GM12891 (cell line): ENCODE results near the gene LOXL3.

Source experiments
- DNase-seq: peaks from one replicate; pipeline ENCODE4 v3.0.0; 2011; ENCODE audit warnings: low spot score; ENCODE audit not compliant: insufficient read length
- FAIRE-seq: peaks from 2 replicates; lab custom pipeline; 2011; peaks lifted over from hg19 to GRCh38; lab: Jason Lieb, UNC
- PAX5 ChIP-seq: IDR thresholded peaks from 2 replicates; pipeline ENCODE4 v1.6.1; 2011; ENCODE audit warnings: low read length, moderate library complexity, mild to moderate bottlenecking; ENCODE audit not compliant: insufficient read depth, severe bottlenecking
- POLR2A ChIP-seq: IDR thresholded peaks from 2 replicates; pipeline ENCODE4 v1.6.1; 2011; ENCODE audit warnings: low read depth, low read length, control low read depth
- POLR2AphosphoS5 ChIP-seq: IDR thresholded peaks from 2 replicates; pipeline ENCODE4 v1.6.1; 2011; ENCODE audit warnings: low read depth, low read length, control low read depth
- POU2F2 ChIP-seq: IDR thresholded peaks from 2 replicates; pipeline ENCODE4 v1.6.1; 2011; ENCODE audit warnings: low read depth, mild to moderate bottlenecking, control low read depth, low read length, moderate library complexity
- SPI1 ChIP-seq: IDR thresholded peaks from 2 replicates; pipeline ENCODE4 v1.6.1; 2011; ENCODE audit warnings: low read depth, low read length, control low read depth
- TAF1 ChIP-seq: IDR thresholded peaks from 2 replicates; pipeline ENCODE4 v1.6.1; 2011; ENCODE audit warnings: low read depth, low read length, control low read depth

LOXL3 gene

DNA sequence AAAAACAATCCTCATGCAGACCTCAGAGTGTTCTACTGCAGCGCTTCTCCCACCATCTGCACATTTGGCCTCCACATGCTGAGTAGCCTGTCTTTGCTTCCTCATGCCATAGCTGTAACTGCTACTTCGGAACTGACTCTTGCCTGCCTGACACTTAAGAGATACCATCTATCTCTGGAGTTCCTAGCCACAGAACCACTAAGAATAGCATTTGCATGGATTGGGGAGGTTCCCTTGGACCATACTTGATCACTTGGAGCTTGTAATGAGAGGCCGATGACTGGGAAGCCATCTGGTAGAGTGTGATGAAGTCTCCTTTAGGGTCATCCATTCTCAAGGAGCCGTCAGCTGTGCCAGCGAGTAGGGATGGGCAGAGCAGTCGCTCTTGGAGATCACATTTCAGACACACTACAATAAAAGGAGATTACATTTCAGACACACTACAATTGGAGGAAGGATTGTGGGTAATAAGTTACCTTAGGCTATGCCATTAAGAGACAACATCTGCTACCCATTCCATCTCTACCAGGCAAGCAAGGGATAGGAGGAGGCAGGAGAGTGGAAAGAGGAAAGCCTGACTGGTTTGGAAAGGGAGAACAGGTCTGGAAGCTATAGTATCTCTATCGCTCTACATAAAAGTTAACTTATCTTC, 22.6 kb upstream of the LOXL3 start:
- DNase-seq (no peak), FAIRE-seq (no peak)
- TF ChIP-seq POU2F2 = no peak

DNA sequence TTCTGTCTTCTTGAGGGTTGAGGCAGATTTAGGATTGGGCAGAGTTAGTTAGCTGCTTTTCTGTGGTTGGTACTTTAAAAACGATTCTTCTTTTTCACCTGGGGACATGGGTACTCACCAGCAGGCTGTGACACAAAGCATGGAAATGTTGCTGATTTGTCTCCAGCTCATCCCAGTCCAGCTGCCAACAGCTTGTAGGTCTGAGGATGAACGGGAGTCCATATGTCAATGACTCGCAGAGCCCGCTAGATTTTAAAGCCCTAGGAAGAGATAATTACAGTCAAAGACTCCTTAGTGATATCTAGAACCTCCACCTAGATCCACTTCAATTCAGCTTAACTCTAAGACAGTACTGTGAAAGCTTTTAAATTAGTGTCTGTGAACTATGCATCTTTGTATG, 21.6 kb upstream of the LOXL3 start:
- FAIRE-seq (no peak), DNase-seq (no peak)
- no peak for TF ChIP-seq SPI1
- no peak for TF ChIP-seq TAF1
- TF ChIP-seq POLR2AphosphoS5 = no peak
- TF ChIP-seq PAX5 = no peak
- no peak for TF ChIP-seq POU2F2
- TF ChIP-seq POLR2A = no peak

DNA sequence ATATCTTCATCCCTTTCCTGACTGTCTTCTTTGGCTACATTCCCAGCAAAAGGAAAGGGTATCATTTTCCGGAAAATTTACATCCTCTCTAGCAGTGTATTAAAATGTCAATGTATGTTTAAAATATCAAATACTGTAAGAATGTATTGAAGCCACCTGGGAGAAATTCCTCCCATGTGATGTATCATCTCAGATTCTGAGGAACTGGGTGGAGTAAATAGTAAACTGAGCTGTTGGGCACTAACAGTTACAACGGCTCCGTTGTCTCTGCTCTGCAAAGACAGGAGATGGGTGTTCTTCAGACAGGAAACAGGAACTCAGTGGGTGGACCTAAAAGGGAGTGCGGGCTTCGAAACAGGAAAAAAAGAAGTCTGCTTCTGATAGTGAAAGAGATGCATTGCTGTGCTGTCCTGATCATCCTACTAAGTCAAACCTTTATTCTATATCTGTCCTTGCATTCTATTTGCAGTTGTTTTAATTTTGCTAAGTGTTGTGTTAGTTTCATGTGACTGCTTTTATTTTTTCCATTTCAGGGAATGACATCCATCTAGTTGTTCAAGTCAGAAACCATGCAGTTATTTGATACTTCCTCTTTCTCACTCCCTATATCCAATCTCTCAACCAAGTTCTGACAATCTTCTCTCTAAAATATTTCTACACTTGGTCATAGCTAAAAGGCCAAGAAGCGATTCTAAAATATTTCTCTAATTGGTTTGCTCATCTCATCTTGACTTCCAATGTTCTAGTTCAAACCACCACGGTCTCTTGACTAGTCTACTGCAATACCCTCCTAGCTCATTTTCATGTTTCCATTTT, 20.2 kb upstream of the LOXL3 start:
- FAIRE-seq (peak; percentile 76), DNase-seq (no peak)
- TF ChIP-seq SPI1 (peak; percentile 75), POU2F2 (no peak), TAF1 (no peak), POLR2AphosphoS5 (no peak), PAX5 (no peak), POLR2A (no peak; the same call in 1 of the 2 replicates)

DNA sequence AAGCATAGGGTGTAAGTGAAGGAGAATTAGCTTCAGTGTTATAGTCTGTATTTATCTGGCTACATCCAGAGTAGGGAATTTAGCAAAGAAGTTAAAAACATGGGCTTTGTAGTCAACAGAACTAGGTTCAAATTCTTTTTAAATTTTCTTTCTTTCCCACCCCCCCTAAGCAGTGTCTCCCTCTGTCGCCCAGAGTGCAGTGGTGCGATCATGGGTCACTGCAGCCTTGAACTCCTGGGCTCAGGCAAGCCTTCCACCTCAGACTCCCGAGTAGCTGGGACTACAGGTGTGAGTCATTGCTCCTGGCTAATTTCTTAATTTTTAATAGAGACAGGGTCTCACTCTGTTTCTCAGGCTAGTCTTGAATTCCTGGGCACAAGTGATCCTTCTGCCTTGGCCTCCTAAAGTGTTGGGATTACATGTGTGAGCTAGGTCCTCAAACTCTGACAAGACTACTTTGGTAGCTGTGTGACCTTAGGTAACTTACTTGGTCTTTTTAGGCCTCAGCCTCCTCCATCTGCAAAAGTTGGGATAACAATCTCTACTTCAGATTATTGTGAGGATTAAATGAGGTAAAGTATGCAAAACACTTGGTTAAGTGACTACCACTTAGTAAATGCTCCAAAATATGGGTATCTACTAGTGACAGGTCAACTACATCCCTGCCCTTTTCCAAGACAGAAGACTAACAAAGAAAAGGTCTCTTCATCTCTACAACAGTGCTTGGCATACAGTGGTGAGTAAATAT, 18.6 kb upstream of the LOXL3 start:
- FAIRE-seq (peak; percentile 65), DNase-seq (no peak)
- TF ChIP-seq PAX5 (no peak), TAF1 (no peak), POU2F2 (no peak), POLR2A (no peak), POLR2AphosphoS5 (no peak), SPI1 (no peak)

DNA sequence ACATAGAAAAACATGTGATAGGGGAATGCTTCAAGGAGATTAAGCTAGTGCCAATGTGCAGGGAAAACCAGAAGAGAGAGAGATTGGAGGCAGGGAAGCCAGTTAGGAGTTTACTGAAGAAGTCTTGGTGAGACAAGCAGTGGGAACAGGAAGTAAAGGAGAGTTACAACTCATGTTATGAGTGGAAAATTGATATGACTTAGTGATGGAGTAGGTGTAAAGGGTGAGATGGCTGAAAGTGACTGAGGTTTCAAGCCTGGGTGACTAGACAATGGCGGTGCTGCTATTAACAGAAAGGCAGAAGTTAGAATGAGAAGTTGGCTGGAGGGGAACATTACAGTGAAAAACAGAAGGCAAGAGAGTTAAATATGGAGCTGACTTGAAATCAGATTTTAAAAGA, 17.3 kb upstream of the LOXL3 start:
- DNase-seq (no peak), FAIRE-seq (peak; percentile 96)
- TF ChIP-seq PAX5 = peak; percentile 55
- no peak for TF ChIP-seq TAF1
- TF ChIP-seq POU2F2 = no peak
- TF ChIP-seq SPI1 = peak; percentile 44
- TF ChIP-seq POLR2AphosphoS5 = no peak
- no peak for TF ChIP-seq POLR2A

DNA sequence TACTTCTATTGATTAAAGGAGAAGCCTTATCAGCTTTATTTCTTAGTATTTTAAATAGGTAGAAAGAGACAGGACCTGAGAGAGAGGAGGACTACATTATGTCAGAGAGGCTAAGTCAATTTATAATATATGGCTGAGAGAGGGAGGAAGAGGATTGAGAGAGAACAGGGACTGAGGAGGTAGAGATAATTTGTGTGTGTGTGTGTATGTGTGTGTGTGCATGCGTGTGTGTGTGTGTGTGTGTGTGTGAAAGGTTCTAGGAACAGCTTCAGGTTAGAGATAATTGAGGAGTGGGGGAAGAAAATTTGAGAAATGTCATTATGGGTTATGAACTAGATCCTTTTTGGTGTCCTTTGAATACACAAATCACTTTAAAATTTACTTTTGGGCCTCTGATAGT, 15.9 kb upstream of the LOXL3 start:
- FAIRE-seq (no peak), DNase-seq (no peak)
- TF ChIP-seq POLR2A (no peak), PAX5 (no peak), TAF1 (no peak), POU2F2 (no peak), POLR2AphosphoS5 (no peak), SPI1 (no peak)

DNA sequence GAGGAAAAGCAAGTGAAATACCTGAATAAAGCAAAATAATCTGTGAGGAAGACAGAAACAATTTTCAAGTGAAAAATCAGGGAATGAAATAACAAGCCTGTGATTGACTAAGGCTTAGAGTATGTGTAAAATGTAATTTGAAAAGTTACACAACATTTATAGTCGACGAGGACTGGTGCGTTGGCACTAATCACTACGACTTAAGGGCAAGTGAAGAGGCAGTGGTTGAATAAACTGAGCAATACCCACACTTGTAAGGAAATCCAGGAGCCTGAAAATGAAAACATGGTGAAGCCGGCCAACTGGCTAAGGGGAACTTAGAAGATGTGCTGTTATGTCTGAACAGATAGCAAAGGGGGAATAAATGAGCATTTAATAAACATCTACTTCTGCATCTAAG, 14.1 kb upstream of the LOXL3 start:
- no peak for TF ChIP-seq TAF1
- no peak for TF ChIP-seq POLR2AphosphoS5
- TF ChIP-seq PAX5 = no peak
- no peak for TF ChIP-seq POU2F2
- TF ChIP-seq POLR2A = no peak
- TF ChIP-seq SPI1 = no peak
- FAIRE-seq (peak; percentile 5), DNase-seq (no peak)

DNA sequence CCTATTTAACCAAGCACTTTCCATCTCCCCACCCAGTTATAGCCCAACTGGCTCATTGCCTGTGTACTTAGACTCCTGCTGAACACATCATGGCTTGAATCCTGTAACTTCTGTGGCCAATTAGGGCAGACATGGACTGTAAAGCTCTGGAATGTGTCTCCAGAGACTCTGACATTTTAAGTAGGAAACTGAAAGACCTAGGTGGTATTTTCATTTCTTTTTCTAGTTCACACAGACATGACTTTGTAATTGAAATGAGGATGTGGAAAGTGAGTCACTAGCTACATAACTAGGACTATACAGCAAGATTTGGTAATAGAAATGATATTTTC, 13.0 kb upstream of the LOXL3 start:
- no peak for DNase-seq
- FAIRE-seq = peak; percentile 69
- TF ChIP-seq SPI1 = peak; percentile 63; the same call in 1 of the 2 replicates
- TF ChIP-seq POLR2AphosphoS5 = no peak

DNA sequence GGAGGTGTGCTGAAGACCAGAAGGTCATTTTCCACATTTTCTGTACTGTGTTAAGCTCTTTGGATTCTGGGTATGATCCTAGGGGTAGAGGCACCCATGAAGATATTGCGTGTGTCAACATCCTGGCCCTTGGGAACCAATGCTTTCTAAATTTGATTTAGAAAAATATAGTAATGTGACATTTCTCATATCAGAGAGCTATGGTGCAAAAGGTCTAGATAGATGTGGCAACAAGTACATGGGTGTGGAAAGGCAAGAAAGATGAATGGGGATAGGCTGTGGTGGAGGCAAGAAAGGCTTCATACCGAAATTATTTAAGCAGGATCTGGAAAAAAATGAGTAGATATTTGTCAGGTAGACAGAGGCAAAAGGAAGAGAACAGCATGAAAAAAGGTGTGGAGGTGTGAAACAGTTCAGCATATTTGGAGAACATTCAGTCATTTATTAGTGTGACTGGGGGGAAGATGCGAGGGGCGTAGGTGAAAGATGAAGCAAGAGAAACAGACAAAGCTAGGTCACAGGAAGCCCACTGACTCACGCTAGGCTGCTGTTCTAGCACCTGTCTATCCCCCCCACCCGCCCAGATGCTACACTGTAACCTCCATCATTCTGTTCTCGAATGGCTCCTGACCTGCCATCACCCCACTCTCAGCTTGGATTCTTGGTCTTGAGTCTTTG, 12.5 kb upstream of the LOXL3 start:
- TF ChIP-seq POLR2A (no peak), POLR2AphosphoS5 (no peak), POU2F2 (no peak)
- FAIRE-seq (no peak), DNase-seq (no peak)
